ENCODE measurements around the gene REX1BD. TPM values are rescaled to one million over a fixed set of nuclear protein-coding genes. Genes with fewer than 3 reads are reported as not detected.

Gene REX1BD
- total and polyA plus RNA-seq, 2 donors (not counting 3 experiments of a cell fraction or from before 2014, with no cell fraction given) = 64.4 to 90.9 TPM

- no peaks in the 10 kb centered on the region for H4K20me1 ChIP-seq (replicated peaks; ENCODE audit: control insufficient read depth, extremely low read depth, insufficient read depth, low read length)
- POLR2A ChIA-PET = no interaction called here
- FAIRE-seq = no peak
Measured at GRCh38 chr19:18620902-18621301, 32.3 kb downstream of the REX1BD start.

More at GRCh38 chr19:18620902-18621301, 32.3 kb downstream of the REX1BD start:
- Histone ChIP-seq H2AFZ (ENCODE audit: low read depth, low read length) (no peak overlapping the region), H3K9me3 (replicated peaks; ENCODE audit: control insufficient read depth, insufficient read depth, low read length) (no peaks in the 10 kb centered on the region), H3K4me2 (ENCODE audit: insufficient read depth, low read length) (no peak overlapping the region), H3K9me1 (replicated peaks; ENCODE audit: control insufficient read depth, extremely low read depth, insufficient read depth, low read length) (no peaks in the 10 kb centered on the region), H3K27me3 (ENCODE audit: control insufficient read depth in 2 of 2, insufficient read depth in 2 of 2, low read length in 2 of 2) (no peaks in the 10 kb centered on the region), H3K79me2 (ENCODE audit: control insufficient read depth, insufficient read depth, low read length) (no peaks in the 10 kb centered on the region), H3K27ac (ENCODE audit: insufficient read depth, low read depth, low read length) (no peak overlapping the region), H3K4me3 (replicated peaks in 1 of 3; ENCODE audit: insufficient read depth in 1 of 3, low read depth in 1 of 3, low read length in 3 of 3) (no peak overlapping the region), H3K36me3 (ENCODE audit: control insufficient read depth in 2 of 2, extremely low read depth in 1 of 2, insufficient read depth in 2 of 2, low read length in 2 of 2) (no peaks in the 10 kb centered on the region), H3K4me1 (ENCODE audit: control insufficient read depth, extremely low read depth, insufficient read depth, low read length) (no peaks in the 10 kb centered on the region), H3K9ac (replicated peaks; ENCODE audit: extremely low read depth, insufficient read depth, low read length) (no peak overlapping the region)
- TF ChIP-seq FOS (IDR thresholded peaks at IDR 0.05; ENCODE audit: borderline replicate concordance, insufficient read depth, low read length) (no peak), GATA2 (IDR thresholded peaks at IDR 0.05; ENCODE audit: insufficient read depth, insufficient read length, low read depth, low read length) (no peak), EZH2 (IDR thresholded peaks at IDR 0.05; ENCODE audit: borderline replicate concordance, low read depth, low read length, severe bottlenecking) (no peak), MYC (IDR thresholded peaks at IDR 0.05; ENCODE audit: low read depth, low read length) (no peak), POLR2AphosphoS5 (IDR thresholded peaks at IDR 0.05; ENCODE audit: insufficient read depth, low read depth, low read length) (no peak), MAX (IDR thresholded peaks at IDR 0.05; ENCODE audit: insufficient read depth, insufficient read length) (no peak), CTCF (IDR thresholded peaks at IDR 0.05; ENCODE audit: extremely low read depth in 1 of 2, insufficient read depth in 1 of 2, low read depth in 1 of 2, low read length in 2 of 2) (no peak), POLR2A (IDR thresholded peaks at IDR 0.05; ENCODE audit: low read depth, low read length) (no peak), JUN (IDR thresholded peaks at IDR 0.05; ENCODE audit: borderline replicate concordance, insufficient read depth, insufficient read length, low read depth) (no peak)
- BruUV-seq (replicated peaks) = no TSS peak
- intact Hi-C loops (cut with micrococcal nuclease) (no loop called here), dilution Hi-C loops (cut with MboI; ENCODE audit: extremely low pct_ligation_motif_present, low sequenced_read_pairs) (no loop called here)
- CTCF ChIA-PET = interaction anchor here (1.0 kb wide), 1 partner anchor 27 kb away, joined by 5 read pairs; no protein-coding TSS in a partner anchor
- DNase-seq (ENCODE audit: low read depth, low spot score) = no peak
